Natural killer cell (primary cell): ENCODE results near the gene COL20A1. TPM values are rescaled to one million over a fixed set of nuclear protein-coding genes. Genes with fewer than 3 reads are reported as not detected.

Source experiments
- ATAC-seq, 3 donors: fragments of 150-1000 bp in 2 of 3; fragments of 200-7000 bp in 1 of 3; cut with Tn5 transposase; 1 replicate in 1 of 3; 2 replicates in 2 of 3; pipeline ENCODE4 v1.10.0; 2021; ENCODE audit warnings: mild to moderate bottlenecking in 2 of 3, moderate library complexity in 2 of 3
- DNase-seq, 2 donors: peaks; one replicate each; pipeline versions ENCODE4 v3.0.0 to v3.0.0-alpha.2; 2013 to 2021; ENCODE audit warnings: mixed read lengths in 1 of 2
- H3K27ac ChIP-seq: one replicate; pipeline ENCODE4 v1.5.1; 2013; ENCODE audit warnings: mild to moderate bottlenecking, low read length
- H3K27me3 ChIP-seq: one replicate; pipeline ENCODE4 v1.6.1; 2013; ENCODE audit warnings: low read length; ENCODE audit not compliant: control insufficient read depth, insufficient read depth
- H3K36me3 ChIP-seq: one replicate; pipeline ENCODE4 v1.6.1; 2013; ENCODE audit warnings: low read length; ENCODE audit not compliant: control insufficient read depth, insufficient read depth
- H3K4me1 ChIP-seq: one replicate; pipeline ENCODE4 v1.6.1; 2013; ENCODE audit warnings: low read length; ENCODE audit not compliant: control insufficient read depth, insufficient read depth
- H3K4me3 ChIP-seq: one replicate; pipeline ENCODE4 v1.5.1; 2013; ENCODE audit warnings: low read length
- H3K9me3 ChIP-seq: one replicate; pipeline ENCODE4 v1.6.1; 2013; ENCODE audit warnings: low read length; ENCODE audit not compliant: control insufficient read depth, insufficient read depth
- H3K27ac Mint-ChIP-seq, 2 donors: one replicate each; pipeline ENCODE4 v1.8.0; 2022; ENCODE audit warnings: mild to moderate bottlenecking in 2 of 2, mixed read lengths in 2 of 2, moderate library complexity in 1 of 2
- H3K27me3 Mint-ChIP-seq, 2 donors: one replicate each; pipeline ENCODE4 v1.8.0; 2022; ENCODE audit warnings: low read depth in 2 of 2, mixed read lengths in 2 of 2
- H3K36me3 Mint-ChIP-seq: one replicate; pipeline ENCODE4 v1.8.0; 2022; ENCODE audit warnings: mixed read lengths
- H3K4me1 Mint-ChIP-seq, 2 donors: one replicate each; pipeline ENCODE4 v1.8.0; 2022; ENCODE audit warnings: mixed read lengths in 2 of 2
- H3K4me3 Mint-ChIP-seq: one replicate; pipeline ENCODE4 v1.8.0; 2022; ENCODE audit warnings: mild to moderate bottlenecking, moderate library complexity, mixed read lengths
- H3K9me3 Mint-ChIP-seq, 2 donors: one replicate each; pipeline ENCODE4 v1.8.0; 2022; ENCODE audit warnings: mixed read lengths in 2 of 2
- WGBS: methylation state at CpG from one replicate; pipeline ENCODE4 v1.1.7; 2013; ENCODE audit warnings: missing lambda C conversion rate; ENCODE audit not compliant: insufficient coverage; 5-methylcytosine and 5-hydroxymethylcytosine counted together
- intact Hi-C: fragments of 100-400 bp; cut with micrococcal nuclease; formaldehyde crosslinking; loops from one replicate; pipeline ENCODE4 v1.14.2; 2022
- total RNA-seq, 4 donors: library from RNA; stranded (reverse); fragments of 120-200 nt in 1 of 4; gene quantifications; one replicate each; pipeline versions ENCODE4 v1.2.3 to v1.2.4, GENCODE V29; 2013 to 2022
- TF ChIP-seq, protein P1 (sequence below): fragments of 200-600 bp; IDR thresholded peaks from one replicate; pipeline ENCODE4 v1.8.0; 2022; ENCODE audit warnings: antibody characterized with exemption

COL20A1 gene
- total RNA-seq, 3 donors from 2014 or later (not counting 1 experiment from before 2014, with no cell fraction given): 0.12 to 0.33 TPM; not detected in 1

DNA sequence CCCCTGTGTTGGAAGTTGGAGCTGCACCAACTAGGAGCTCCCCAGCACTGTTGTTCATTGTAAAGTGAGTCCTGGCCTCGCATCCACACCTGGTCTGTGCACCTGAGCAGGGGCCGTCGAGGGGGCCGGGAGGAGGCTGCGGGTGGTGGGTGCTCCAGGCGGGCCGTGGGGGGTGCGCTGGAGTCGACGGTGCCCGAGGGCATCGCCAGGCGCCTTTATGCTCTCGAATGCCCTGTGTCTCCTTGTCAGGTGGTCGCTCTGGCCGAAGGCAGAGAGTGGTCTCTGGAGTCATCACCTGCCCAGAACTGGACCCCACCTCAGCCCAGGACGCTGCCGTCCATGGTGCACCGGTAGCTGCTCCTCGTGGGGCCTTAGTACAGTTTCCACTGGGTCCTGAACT, 16.0 kb upstream of the COL20A1 start:
- intact Hi-C loops: no loop called here
- Histone ChIP-seq H3K27me3 (no peaks in the 10 kb centered on the region), H3K36me3 (peaks cover 39% of the 10 kb centered on the region), H3K4me1 (peaks cover 18% of the 10 kb centered on the region), H3K27ac (no peak overlapping the region), H3K4me3 (no peak overlapping the region), H3K9me3 (no peaks in the 10 kb centered on the region)
- ATAC-seq (no peak), DNase-seq (no peak)
- Mint-ChIP-seq H3K27me3 (no peaks in the 10 kb centered on the region), H3K4me3 (no peak overlapping the region), H3K27ac (no peak overlapping the region), H3K4me1 (peaks cover 29 to 33% of the 10 kb centered on the region in 2 donors), H3K36me3 (no peaks in the 10 kb centered on the region), H3K9me3 (no peaks in the 10 kb centered on the region)
- WGBS: 95% methylated on average over 20 of the region's 20 CpGs
- TF ChIP-seq, protein P1, sequence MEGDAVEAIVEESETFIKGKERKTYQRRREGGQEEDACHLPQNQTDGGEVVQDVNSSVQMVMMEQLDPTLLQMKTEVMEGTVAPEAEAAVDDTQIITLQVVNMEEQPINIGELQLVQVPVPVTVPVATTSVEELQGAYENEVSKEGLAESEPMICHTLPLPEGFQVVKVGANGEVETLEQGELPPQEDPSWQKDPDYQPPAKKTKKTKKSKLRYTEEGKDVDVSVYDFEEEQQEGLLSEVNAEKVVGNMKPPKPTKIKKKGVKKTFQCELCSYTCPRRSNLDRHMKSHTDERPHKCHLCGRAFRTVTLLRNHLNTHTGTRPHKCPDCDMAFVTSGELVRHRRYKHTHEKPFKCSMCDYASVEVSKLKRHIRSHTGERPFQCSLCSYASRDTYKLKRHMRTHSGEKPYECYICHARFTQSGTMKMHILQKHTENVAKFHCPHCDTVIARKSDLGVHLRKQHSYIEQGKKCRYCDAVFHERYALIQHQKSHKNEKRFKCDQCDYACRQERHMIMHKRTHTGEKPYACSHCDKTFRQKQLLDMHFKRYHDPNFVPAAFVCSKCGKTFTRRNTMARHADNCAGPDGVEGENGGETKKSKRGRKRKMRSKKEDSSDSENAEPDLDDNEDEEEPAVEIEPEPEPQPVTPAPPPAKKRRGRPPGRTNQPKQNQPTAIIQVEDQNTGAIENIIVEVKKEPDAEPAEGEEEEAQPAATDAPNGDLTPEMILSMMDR: no peak

DNA sequence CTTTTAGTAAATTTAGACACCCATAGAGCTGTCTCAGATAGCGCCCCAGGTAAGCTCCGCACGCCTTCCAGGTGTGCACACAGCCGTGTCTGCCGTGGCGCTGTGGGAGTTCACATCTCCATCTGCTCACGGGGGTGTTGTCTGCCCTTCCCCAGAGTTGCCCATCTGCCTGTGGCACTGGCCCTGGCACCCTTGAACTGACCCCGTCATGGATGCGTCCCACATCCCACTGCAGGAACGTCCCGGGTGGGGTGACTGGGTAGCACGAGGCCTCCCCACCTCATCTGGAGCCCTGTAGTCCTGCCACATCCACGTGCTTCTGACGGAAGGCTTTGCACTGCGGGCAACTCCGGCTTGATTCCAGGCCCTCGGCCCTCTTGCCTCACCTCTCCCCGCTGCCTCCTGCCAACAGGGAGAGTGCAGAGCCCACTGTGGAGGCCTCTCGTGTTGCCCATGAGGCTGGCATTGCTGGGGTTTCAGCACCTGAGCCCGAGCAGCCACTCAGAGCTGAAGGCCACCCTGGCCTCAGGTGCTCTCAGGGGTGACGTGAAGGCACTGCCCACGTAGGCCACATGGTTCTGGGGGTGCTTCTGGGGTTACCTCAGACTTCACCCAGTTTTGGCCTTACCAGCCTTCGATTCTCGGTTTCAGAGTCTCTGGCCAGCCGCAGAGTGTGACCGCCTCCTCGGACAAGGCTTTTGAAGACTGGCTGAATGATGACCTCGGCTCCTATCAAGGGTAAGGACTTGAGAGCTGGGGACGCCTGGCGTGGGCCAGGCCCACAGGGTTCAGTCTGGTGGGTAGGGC, 15.3 kb upstream of the COL20A1 start:
- peaks cover 44% of the 10 kb centered on the region for H3K36me3 ChIP-seq
- WGBS: 97% methylated on average over 30 of the region's 30 CpGs
- ATAC-seq: no peak

DNA sequence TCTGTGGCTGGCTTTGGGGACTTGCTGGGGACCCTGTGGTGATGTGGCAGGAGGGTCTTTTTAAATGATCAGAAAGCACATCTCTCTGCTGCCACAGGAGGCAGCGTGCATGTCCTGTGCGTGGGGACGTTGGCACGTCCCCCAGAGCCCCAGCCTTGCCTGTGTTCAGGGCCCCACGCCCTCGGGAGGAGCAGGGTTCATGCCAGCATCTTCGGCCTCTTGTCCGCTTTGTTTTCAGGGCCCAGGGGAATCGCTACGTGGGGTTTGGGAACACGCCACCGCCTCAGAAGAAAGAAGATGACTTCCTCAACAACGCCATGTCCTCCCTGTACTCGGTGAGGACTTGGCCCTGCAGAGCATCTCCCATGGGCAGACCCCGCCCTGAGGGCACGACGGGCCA, 14.3 kb upstream of the COL20A1 start:
- Mint-ChIP-seq H3K27ac (no peak overlapping the region), H3K4me3 (no peak overlapping the region), H3K36me3 (no peaks in the 10 kb centered on the region), H3K9me3 (no peaks in the 10 kb centered on the region), H3K27me3 (no peaks in the 10 kb centered on the region), H3K4me1 (peaks cover 23 to 27% of the 10 kb centered on the region in 2 donors)
- Histone ChIP-seq H3K4me1 (peaks cover 9% of the 10 kb centered on the region), H3K9me3 (no peaks in the 10 kb centered on the region), H3K27ac (no peak overlapping the region), H3K4me3 (no peak overlapping the region), H3K36me3 (peaks cover 48% of the 10 kb centered on the region), H3K27me3 (no peaks in the 10 kb centered on the region)
- ATAC-seq (no peak), DNase-seq (no peak)
- 94% methylated on average over 17 of the region's 17 CpGs for WGBS
- TF ChIP-seq, protein P1: no peak
- intact Hi-C loops: no loop called here

More for the DNA sequence above, 15.3 kb upstream of the COL20A1 start:
- DNase-seq: no peak
- Mint-ChIP-seq H3K36me3 (no peaks in the 10 kb centered on the region), H3K27ac (no peak overlapping the region), H3K9me3 (no peaks in the 10 kb centered on the region), H3K4me1 (peaks cover 29 to 32% of the 10 kb centered on the region in 2 donors), H3K27me3 (no peaks in the 10 kb centered on the region), H3K4me3 (no peak overlapping the region)
- no peaks in the 10 kb centered on the region for H3K9me3 ChIP-seq
- TF ChIP-seq, protein P1: no peak
- intact Hi-C loops: no loop called here
- peaks cover 16% of the 10 kb centered on the region for H3K4me1 ChIP-seq
- no peaks in the 10 kb centered on the region for H3K27me3 ChIP-seq
- no peak overlapping the region for H3K4me3 ChIP-seq
- H3K27ac ChIP-seq: no peak overlapping the region

DNA sequence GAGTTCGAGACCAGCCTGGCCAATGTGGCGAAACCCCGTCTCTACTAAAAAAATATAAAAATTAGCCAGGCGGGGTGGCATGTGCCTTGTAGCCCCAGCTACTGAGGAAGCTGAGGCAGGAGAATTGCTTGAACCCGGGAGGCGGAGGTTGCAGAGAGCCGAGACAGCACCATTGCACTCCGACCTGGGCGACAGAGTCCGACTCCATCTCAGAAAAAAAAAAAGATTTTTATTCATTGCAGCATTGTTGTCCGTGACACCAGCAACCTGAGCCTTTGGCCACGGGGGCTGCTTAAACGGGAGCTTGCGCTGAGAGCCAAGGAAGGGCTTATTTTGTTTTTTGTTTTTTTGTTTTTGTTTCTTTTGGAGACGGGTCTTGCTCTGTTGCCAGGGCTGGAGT, 13.1 kb upstream of the COL20A1 start:
- Histone ChIP-seq H3K27ac (no peak overlapping the region), H3K9me3 (no peaks in the 10 kb centered on the region), H3K36me3 (peaks cover 48% of the 10 kb centered on the region), H3K4me3 (no peak overlapping the region), H3K27me3 (no peaks in the 10 kb centered on the region), H3K4me1 (no peaks in the 10 kb centered on the region)
- DNase-seq (no peak), ATAC-seq (no peak)
- Mint-ChIP-seq H3K36me3 (no peaks in the 10 kb centered on the region), H3K4me3 (no peak overlapping the region), H3K9me3 (no peaks in the 10 kb centered on the region), H3K4me1 (peaks cover 11 to 14% of the 10 kb centered on the region in 2 donors), H3K27ac (no peak overlapping the region), H3K27me3 (no peaks in the 10 kb centered on the region)
- WGBS: 97% methylated on average over 15 of the region's 15 CpGs
- intact Hi-C loops: no loop called here
- TF ChIP-seq, protein P1: no peak
